Aorta (tissue), 5 donors: ENCODE data around the gene FTH1. TPM values are rescaled to one million over a fixed set of nuclear protein-coding genes. Genes with fewer than 3 reads are reported as not detected.

Experiments used
- ATAC-seq: fragments of 200-7000 bp; cut with Tn5 transposase; one replicate; pipeline ENCODE4 v1.9.1; 2022; ENCODE audit warnings: moderate library complexity; ENCODE audit not compliant: low FRiP score
- DNase-seq, 2 donors: peaks; one replicate each; pipeline ENCODE4 v3.0.0-alpha.2; 2020
- H3K27ac ChIP-seq, 2 donors: one replicate each; pipeline ENCODE4 v1.5.1; 2013; ENCODE audit warnings: low read length in 2 of 2, mild to moderate bottlenecking in 2 of 2, moderate library complexity in 2 of 2, control low read depth in 1 of 2, inconsistent platforms in 1 of 2, low read depth in 1 of 2
- H3K27me3 ChIP-seq, 2 donors: one replicate each; pipeline ENCODE4 v1.6.1; 2013; ENCODE audit warnings: control low read depth in 1 of 2, low read length in 1 of 2, mild to moderate bottlenecking in 1 of 2, moderate library complexity in 1 of 2; ENCODE audit not compliant: insufficient read depth in 2 of 2, control insufficient read depth in 1 of 2
- H3K36me3 ChIP-seq, 2 donors: one replicate each; pipeline ENCODE4 v1.6.1; 2013; ENCODE audit warnings: control low read depth in 1 of 2, low read length in 1 of 2, mild to moderate bottlenecking in 1 of 2; ENCODE audit not compliant: insufficient read depth in 2 of 2, control insufficient read depth in 1 of 2
- H3K4me1 ChIP-seq, 2 donors: one replicate each; pipeline ENCODE4 v1.6.1; 2013; ENCODE audit warnings: low read length in 2 of 2, control low read depth in 1 of 2, mild to moderate bottlenecking in 1 of 2, moderate library complexity in 1 of 2; ENCODE audit not compliant: insufficient read depth in 2 of 2, control insufficient read depth in 1 of 2
- H3K4me3 ChIP-seq, 2 donors: one replicate each; pipeline ENCODE4 v1.5.1; 2013; ENCODE audit warnings: low read length in 2 of 2, control low read depth in 1 of 2, mild to moderate bottlenecking in 1 of 2
- H3K9me3 ChIP-seq: one replicate; pipeline ENCODE4 v1.6.1; 2013; ENCODE audit warnings: mild to moderate bottlenecking, low read length; ENCODE audit not compliant: control insufficient read depth
- WGBS, 2 donors: extraction: QIAGEN DNeasy Blood & Tissue Kit; methylation state at CpG; one replicate each; pipeline ENCODE4 v1.1.7; 2013; 5-methylcytosine and 5-hydroxymethylcytosine counted together
- intact Hi-C, 2 donors: fragments of 100-400 bp; cut with DNase I; formaldehyde crosslinking; loops; one replicate each; pipeline versions ENCODE4 v1.14.2 to v1.15.0; 2022
- polyA plus RNA-seq, 2 donors: library from polyadenylated mRNA; stranded (reverse); fragments of 200-250 nt; gene quantifications; one replicate each; pipeline ENCODE4 v1.2.3, GENCODE V29; 2013
- total RNA-seq, 2 donors: library from RNA; stranded (reverse); fragmentation: NEBNext Ultra II Directional; extraction: Animal tissue kit (Norgen Biotek cat#: 25700); gene quantifications; one replicate each; pipeline ENCODE4 v1.2.1, GENCODE V29; 2021
- donor health status: healthy with polysubstance abuse.
- donor health status: Bipolar disorder and iron deficiency.
- donor health status: DM: no; HTN: no; CAD: no.
- donor health status: DM: no; HTN: no; CAD: no.
- donor health status: DM: yes; HTN: yes; CAD: no.

Gene FTH1
- total and polyA plus RNA-seq, 4 donors, result 2,602 to 9,506 (median 3,930) TPM

DNA sequence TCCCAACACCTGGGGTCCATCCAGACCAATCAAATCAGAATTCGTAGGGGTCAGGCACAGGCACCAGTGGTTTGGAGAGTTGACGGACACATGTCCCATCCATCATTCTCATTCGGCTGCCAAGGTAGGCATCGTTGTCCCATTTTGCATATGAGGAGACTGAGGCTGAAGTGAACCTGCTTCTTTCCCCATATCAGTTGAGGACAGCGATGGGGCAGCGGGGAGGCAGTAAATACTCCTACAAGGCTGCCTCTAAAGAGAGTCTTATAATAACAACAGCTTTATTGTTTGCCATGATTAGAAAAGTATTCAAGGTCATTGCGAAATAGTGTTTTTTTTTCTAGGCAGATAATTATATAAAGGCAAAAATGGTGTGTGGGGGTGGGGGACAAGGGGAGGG lies 18.9 kb downstream of the FTH1 start:
- DNase-seq (no peak), ATAC-seq (no peak)
- Histone ChIP-seq H3K36me3 (no peaks in the 10 kb centered on the region), H3K27me3 (no peaks in the 10 kb centered on the region), H3K4me3 (no peak overlapping the region), H3K4me1 (no peaks in the 10 kb centered on the region), H3K27ac (no peak overlapping the region), H3K9me3 (no peaks in the 10 kb centered on the region)
- WGBS, 2 donors, result 85 to 92% methylated on average over 7 of the region's 7 CpGs
- intact Hi-C loops, result loop anchor here (5.0 to 10.0 kb wide), 3 partner anchors 134 to 154 kb away; partner anchors contain the start of genes FEN1 (in 1 of the 2) and TMEM258 (in 1 of the 2)

DNA sequence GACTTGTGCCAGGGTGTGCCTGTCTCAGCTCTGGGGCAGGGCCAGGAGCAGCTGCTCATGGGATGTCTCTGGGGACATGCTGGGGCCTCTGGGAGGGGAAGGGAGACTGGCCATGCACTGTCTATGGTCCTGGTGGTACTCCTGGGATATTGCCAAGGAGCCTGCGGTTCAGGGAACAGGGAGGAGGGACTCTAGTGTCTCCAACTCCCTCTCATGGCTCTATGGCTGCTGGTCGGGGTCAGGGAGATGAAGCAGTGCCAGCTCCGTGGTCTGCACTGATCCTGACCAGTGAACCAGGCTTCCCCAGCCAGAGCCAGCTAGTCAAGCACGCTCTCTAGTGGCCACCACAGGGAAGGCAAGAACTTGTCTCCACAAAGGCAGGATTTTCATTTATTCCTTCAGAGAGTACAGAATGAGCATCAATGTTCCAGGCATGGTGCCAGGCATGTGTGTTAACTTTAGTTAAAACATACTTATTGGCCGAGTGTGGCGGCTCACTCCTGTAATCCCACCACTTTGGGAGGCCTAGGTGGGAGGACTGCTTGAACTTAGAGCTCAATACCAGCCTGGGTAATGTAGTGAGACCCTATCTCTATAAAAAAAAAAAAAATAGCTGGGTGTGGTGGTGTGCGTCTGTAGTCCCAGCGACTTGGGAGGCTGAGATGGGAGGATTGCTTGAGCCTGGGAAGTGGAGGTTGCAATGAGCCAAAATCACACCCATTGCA lies 19.8 kb downstream of the FTH1 start:
- intact Hi-C loops, result loop anchor here (1.0 to 10.0 kb wide), 5 partner anchors 48 to 153 kb away; partner anchors contain the start of genes FEN1 (in 1 of the 2) and TMEM258 (in 1 of the 2)
- ATAC-seq (peak; percentile 90), DNase-seq (peak; percentile 92 to 94)
- no peaks in the 10 kb centered on the region for H3K27me3 ChIP-seq
- no peak overlapping the region for H3K4me3 ChIP-seq
- H3K27ac ChIP-seq, result no peak overlapping the region
- WGBS, 2 donors, result 3 to 6% methylated on average over 8 of the region's 8 CpGs
- H3K4me1 ChIP-seq, result no peaks in the 10 kb centered on the region
- H3K36me3 ChIP-seq, result no peaks in the 10 kb centered on the region
- no peaks in the 10 kb centered on the region for H3K9me3 ChIP-seq

DNA sequence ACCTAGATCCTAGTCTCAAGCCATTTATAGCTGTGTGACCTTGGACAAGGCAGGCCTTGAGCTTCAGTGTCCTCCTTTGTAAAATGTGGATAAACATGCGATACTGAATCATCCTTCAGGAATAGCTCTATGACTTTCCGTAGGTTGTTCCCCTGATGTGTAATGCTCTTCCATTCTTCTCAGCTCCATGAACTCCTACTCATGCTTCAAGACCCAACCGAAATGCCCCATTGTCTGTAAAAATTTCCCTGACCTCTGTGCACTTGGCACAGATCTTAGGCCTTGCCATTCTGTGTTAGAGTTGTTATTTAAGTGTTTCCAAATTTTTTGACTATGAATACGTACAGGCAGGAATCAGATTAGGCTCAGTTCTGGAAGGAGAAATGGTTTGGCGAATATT lies 20.5 kb downstream of the FTH1 start:
- Histone ChIP-seq H3K9me3 (no peaks in the 10 kb centered on the region), H3K4me3 (no peak overlapping the region), H3K4me1 (no peaks in the 10 kb centered on the region), H3K27me3 (no peaks in the 10 kb centered on the region), H3K36me3 (no peaks in the 10 kb centered on the region), H3K27ac (no peak overlapping the region)
- no peak for DNase-seq
- intact Hi-C loops, result loop anchor here (1.0 to 10.0 kb wide), 5 partner anchors 48 to 152 kb away; partner anchors contain the start of genes FEN1 (in 1 of the 2) and TMEM258 (in 1 of the 2)
- 87 to 90% methylated on average over 5 of the region's 5 CpGs for WGBS, 2 donors
- ATAC-seq, result no peak

DNA sequence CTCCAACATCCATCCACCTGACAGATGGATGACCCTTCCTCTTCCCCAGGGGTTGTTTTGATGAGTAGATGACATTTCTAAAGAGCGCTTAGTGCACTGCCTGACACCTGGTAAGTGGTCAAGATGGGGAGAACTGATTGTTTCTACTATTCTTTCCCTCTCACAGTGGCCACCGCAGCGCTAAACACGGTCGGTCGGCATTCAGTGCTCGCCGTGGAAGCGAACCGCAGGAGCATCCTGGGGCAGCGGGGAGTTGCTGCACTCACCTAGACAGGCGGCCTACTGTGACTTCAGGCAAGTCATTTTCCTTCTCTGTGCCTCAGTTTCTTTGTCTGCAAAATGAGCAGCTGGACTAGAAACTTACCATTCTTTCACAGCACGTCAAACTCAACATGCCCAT lies 22.2 kb downstream of the FTH1 start:
- Histone ChIP-seq H3K9me3 (no peaks in the 10 kb centered on the region), H3K36me3 (no peaks in the 10 kb centered on the region), H3K27ac (no peak overlapping the region), H3K4me3 (no peak overlapping the region), H3K27me3 (no peaks in the 10 kb centered on the region), H3K4me1 (no peaks in the 10 kb centered on the region)
- WGBS, 2 donors, result 93% methylated on average over 13 of the region's 13 CpGs
- DNase-seq (no peak), ATAC-seq (no peak)
- intact Hi-C loops, result loop anchor here (5.0 to 10.0 kb wide), 3 partner anchors 137 to 150 kb away; partner anchors contain the start of genes FEN1 (in 1 of the 2) and TMEM258 (in 1 of the 2)

DNA sequence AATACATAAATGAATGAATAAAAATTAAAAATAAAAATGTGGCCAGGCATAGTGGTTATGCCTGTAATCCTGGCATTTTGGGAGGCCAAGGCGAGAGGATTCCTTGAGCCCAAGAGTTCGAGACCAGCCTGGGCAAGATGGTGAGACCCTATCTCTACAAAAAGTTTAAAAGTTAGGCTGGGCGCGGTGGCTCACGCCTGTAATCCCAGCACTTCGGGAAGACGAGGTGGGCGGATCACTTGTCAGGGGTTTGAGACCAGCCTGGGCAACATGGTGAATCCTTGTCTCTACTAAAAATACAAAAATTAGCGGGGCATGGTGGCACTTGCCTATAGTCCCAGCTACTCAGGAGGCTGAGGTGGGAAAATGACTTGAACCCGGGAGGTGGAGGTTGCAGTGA lies 27.0 kb downstream of the FTH1 start:
- intact Hi-C loops, result loop anchor here in 1 of 2 donors (10.0 kb wide), 1 partner anchor 146 kb away; the partner anchor contains the start of genes FEN1 and TMEM258
- no peak overlapping the region for H3K27ac ChIP-seq
- peak in 1 of 2 donors; percentile 44 for DNase-seq
- no peaks in the 10 kb centered on the region for H3K4me1 ChIP-seq
- peaks cover 5% of the 10 kb centered on the region for H3K9me3 ChIP-seq
- H3K36me3 ChIP-seq, result no peaks in the 10 kb centered on the region
- no peaks in the 10 kb centered on the region for H3K27me3 ChIP-seq
- WGBS, 2 donors, result 93 to 95% methylated on average over 10 of the region's 10 CpGs
- no peak overlapping the region for H3K4me3 ChIP-seq
- ATAC-seq, result no peak

DNA sequence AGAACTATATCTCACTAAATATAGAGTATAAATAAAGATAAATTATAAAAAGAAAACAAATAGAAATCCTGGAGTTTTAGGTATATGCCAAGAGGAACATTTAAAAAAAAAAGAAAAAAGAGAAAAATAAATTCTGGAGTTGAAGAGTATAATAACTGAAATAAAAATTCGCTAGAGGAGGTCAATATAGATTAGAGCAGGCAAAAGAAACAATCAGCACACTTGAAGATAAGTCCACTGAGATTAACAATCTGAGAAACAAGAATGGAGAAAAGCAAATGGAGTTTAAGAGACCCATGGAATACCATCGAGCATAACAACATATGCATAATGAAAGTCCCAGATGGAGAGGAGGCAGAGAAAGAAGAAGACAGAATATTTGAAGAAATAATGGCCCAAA lies 31.6 kb downstream of the FTH1 start:
- Histone ChIP-seq H3K27ac (no peak overlapping the region), H3K27me3 (no peaks in the 10 kb centered on the region), H3K9me3 (peaks cover 5% of the 10 kb centered on the region), H3K4me3 (no peak overlapping the region), H3K36me3 (no peaks in the 10 kb centered on the region), H3K4me1 (no peaks in the 10 kb centered on the region)
- ATAC-seq, result no peak
- DNase-seq, result no peak
- intact Hi-C loops, result no loop called here
- 71 to 72% methylated on average over 2 of the region's 2 CpGs for WGBS, 2 donors

DNA sequence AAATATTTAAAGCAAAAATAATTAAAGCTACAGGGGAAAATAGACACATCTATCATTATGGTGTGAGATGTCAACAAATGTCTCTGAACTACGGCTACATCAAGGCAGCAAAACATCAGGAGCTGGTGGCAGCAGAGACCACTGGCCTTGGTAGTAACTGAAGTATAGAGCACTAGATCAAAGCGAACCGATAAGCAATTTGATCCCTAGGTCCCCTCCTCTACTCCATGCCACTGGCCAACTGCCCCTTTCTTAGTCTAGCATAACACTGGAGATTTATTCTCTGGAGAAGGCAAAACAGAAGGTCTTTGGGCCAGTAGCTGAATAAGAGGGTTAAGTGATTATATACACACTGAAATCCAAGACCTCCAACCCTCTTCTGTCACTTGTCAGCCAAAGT lies 36.5 kb downstream of the FTH1 start:
- no peaks in the 10 kb centered on the region for H3K4me1 ChIP-seq
- DNase-seq, result no peak
- H3K27me3 ChIP-seq, result no peaks in the 10 kb centered on the region
- H3K36me3 ChIP-seq, result no peaks in the 10 kb centered on the region
- intact Hi-C loops, result no loop called here
- WGBS, 2 donors, result 73 to 76% methylated on average over 3 of the region's 3 CpGs
- H3K4me3 ChIP-seq, result no peak overlapping the region
- no peak for ATAC-seq
- no peaks in the 10 kb centered on the region for H3K9me3 ChIP-seq
- no peak overlapping the region for H3K27ac ChIP-seq

DNA sequence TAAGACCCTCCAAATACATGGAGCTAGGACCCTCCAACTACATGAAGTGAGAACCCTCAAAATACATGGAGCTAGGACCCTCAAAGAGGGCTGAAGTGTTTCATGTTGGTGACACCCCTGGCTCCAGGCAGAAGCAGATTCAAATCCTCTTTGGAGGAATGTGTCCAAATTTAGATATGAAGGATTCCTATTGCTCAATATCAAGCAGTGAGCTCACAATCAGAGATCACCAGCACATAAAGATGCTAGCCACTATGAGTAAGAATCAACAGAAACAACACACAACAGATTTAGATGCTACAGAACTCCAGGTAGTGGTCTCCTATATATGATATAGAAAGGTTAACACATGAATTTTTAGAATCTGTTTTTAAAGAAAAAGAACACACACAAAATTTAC lies 38.8 kb downstream of the FTH1 start:
- no peak for DNase-seq
- intact Hi-C loops, result no loop called here
- H3K4me3 ChIP-seq, result no peak overlapping the region
- H3K36me3 ChIP-seq, result no peaks in the 10 kb centered on the region
- no peak overlapping the region for H3K27ac ChIP-seq
- ATAC-seq, result no peak
- H3K9me3 ChIP-seq, result no peaks in the 10 kb centered on the region
- no peaks in the 10 kb centered on the region for H3K4me1 ChIP-seq
- no peaks in the 10 kb centered on the region for H3K27me3 ChIP-seq

DNA sequence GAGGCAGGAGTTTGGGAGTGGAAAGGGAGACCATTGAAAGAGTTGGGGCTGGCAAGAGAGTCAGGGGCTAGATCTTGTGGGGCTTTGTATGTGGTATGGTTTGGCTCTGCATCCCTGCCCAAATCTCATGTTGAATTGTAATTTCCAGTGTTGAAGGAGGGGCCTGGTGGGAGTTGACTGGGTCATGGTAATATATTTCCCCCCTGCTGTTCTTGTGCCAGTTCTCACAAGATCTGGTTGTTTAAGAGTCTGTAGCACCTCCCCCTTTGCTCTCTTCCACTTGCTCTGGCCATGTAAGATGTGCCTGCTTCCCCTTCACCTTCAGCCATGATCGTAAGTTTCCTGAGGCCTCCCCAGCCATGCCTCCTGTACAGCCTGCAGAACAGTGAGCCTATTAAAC lies 39.9 kb downstream of the FTH1 start:
- Histone ChIP-seq H3K9me3 (no peaks in the 10 kb centered on the region), H3K4me3 (no peak overlapping the region), H3K36me3 (no peaks in the 10 kb centered on the region), H3K4me1 (no peaks in the 10 kb centered on the region), H3K27me3 (no peaks in the 10 kb centered on the region), H3K27ac (no peak overlapping the region)
- ATAC-seq, result no peak
- no peak for DNase-seq
- 100% methylated on average over 1 of the region's 1 CpG for WGBS, 2 donors
- intact Hi-C loops, result no loop called here
